Lung (tissue), 12 donors: Measurements from ENCODE around the gene GALNT16. TPM values are rescaled to one million over a fixed set of nuclear protein-coding genes. Genes with fewer than 3 reads are reported as not detected.
A peak's percentile ranks its signal among the peaks of the same experiment; 100 is the strongest.

Experiments used
- ATAC-seq: fragments of 200-7000 bp; cut with Tn5 transposase; one replicate; pipeline ENCODE4 v1.9.1; 2020; ENCODE audit warnings: moderate number of reproducible peaks; ENCODE audit not compliant: insufficient read depth, low FRiP score
- DNase-seq, 3 donors: peaks; one replicate each; pipeline ENCODE4 v3.0.0-alpha.2; 2013 to 2017
- H3K27ac ChIP-seq, 2 donors: one replicate each; pipeline ENCODE4 v1.5.1; 2013; ENCODE audit warnings: mild to moderate bottlenecking in 2 of 2, moderate library complexity in 2 of 2, control low read depth in 1 of 2, inconsistent platforms in 1 of 2, low read depth in 1 of 2, low read length in 1 of 2
- H3K27me3 ChIP-seq, 3 donors: one replicate each; pipeline ENCODE4 v1.5.1; 2013; ENCODE audit warnings: low read length in 2 of 3; ENCODE audit not compliant: control insufficient read depth in 3 of 3, insufficient read depth in 3 of 3
- H3K36me3 ChIP-seq, 4 donors: one replicate each; pipeline ENCODE4 v1.5.1; 2013; ENCODE audit warnings: low read length in 4 of 4, mild to moderate bottlenecking in 1 of 4, moderate library complexity in 1 of 4; ENCODE audit not compliant: control insufficient read depth in 4 of 4, insufficient read depth in 4 of 4
- H3K4me1 ChIP-seq, 5 donors: one replicate each; pipeline ENCODE4 v1.5.1; 2013; ENCODE audit warnings: low read length in 5 of 5, mild to moderate bottlenecking in 2 of 5, moderate library complexity in 1 of 5; ENCODE audit not compliant: control insufficient read depth in 5 of 5, insufficient read depth in 5 of 5
- H3K4me3 ChIP-seq: one replicate; pipeline ENCODE4 v1.5.1; 2013; ENCODE audit warnings: mild to moderate bottlenecking, control low read depth, moderate library complexity
- H3K9ac ChIP-seq, 2 donors: one replicate each; pipeline ENCODE4 v1.5.1; 2013; ENCODE audit warnings: low read length in 2 of 2, control low read depth in 1 of 2; ENCODE audit not compliant: insufficient read depth in 1 of 2
- H3K9me3 ChIP-seq, 4 donors: one replicate each; pipeline ENCODE4 v1.5.1; 2013; ENCODE audit warnings: low read length in 3 of 4, mild to moderate bottlenecking in 1 of 4, moderate library complexity in 1 of 4; ENCODE audit not compliant: control insufficient read depth in 4 of 4, insufficient read depth in 3 of 4
- WGBS, 2 donors: extraction: QIAGEN DNeasy Blood & Tissue Kit; methylation state at CpG; one replicate each; pipeline ENCODE4 v1.1.7; 2013; 5-methylcytosine and 5-hydroxymethylcytosine counted together
- polyA plus RNA-seq, 2 donors: library from polyadenylated mRNA; stranded (reverse); fragments of 200-250 nt; gene quantifications; one replicate each; pipeline ENCODE4 v1.2.1, GENCODE V29; 2013
- total RNA-seq, 2 donors: library from RNA; depleted of rRNA in 1 of 2; stranded (reverse); fragments of >200 nt in 1 of 2; gene quantifications; one replicate each; pipeline ENCODE4 v1.2.1, GENCODE V29; 2014 to 2021
- TF ChIP-seq, protein P1 (sequence below): IDR thresholded peaks from 2 replicates; pipeline ENCODE4 v1.5.1; 2012; ENCODE audit warnings: mild to moderate bottlenecking; ENCODE audit errors: control extremely low read depth, extremely low read depth
- donor health status: control.
- donor health status: control.
- donor health status: Bipolar disorder and iron deficiency.
- donor health status: healthy.
- donor health status: DM: yes; HTN: yes; CAD: no.

GALNT16 gene
- total and polyA plus RNA-seq, 4 donors = 0.27 to 4.1 (median 1.4) TPM

DNA sequence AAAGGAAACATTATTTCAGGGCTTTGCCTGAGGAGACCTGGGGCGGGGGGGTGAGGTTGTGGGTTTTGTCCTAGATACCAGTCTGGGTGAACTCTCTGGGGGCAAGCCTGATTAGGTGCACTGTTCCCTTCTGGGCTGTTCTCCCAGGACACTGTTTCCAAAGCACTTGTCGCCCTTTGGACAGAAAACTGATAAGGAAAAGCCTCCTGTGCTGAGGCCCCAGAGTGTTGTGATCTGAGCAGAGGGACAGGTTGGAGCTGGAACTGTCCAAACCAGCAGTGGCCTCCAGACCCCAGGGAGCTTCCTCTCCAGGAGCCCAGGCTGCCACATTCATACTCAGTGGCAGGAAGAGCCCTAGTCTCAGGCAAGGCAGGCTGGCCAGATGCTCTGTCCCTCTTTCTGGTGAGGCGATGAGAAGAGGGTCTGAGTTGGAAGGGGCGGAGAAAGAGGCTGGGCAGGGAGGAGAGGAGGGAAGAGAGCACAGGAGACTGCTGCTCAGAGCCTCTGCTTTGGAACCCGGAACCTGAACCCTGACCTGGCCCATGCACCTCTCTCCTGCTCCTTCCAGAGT lies 1.9 kb downstream of the GALNT16 start:
- Histone ChIP-seq H3K9me3 (no peaks in the 10 kb centered on the region), H3K4me1 (peaks cover 0 to 16% (median 11%) of the 10 kb centered on the region in 5 donors), H3K27ac (peak overlapping the region; percentile 26 to 65), H3K4me3 (no peak overlapping the region), H3K36me3 (no peaks in the 10 kb centered on the region), H3K9ac (no peak overlapping the region), H3K27me3 (peaks cover 0 to 26% (median 14%) of the 10 kb centered on the region in 3 donors)
- TF ChIP-seq, protein P1, sequence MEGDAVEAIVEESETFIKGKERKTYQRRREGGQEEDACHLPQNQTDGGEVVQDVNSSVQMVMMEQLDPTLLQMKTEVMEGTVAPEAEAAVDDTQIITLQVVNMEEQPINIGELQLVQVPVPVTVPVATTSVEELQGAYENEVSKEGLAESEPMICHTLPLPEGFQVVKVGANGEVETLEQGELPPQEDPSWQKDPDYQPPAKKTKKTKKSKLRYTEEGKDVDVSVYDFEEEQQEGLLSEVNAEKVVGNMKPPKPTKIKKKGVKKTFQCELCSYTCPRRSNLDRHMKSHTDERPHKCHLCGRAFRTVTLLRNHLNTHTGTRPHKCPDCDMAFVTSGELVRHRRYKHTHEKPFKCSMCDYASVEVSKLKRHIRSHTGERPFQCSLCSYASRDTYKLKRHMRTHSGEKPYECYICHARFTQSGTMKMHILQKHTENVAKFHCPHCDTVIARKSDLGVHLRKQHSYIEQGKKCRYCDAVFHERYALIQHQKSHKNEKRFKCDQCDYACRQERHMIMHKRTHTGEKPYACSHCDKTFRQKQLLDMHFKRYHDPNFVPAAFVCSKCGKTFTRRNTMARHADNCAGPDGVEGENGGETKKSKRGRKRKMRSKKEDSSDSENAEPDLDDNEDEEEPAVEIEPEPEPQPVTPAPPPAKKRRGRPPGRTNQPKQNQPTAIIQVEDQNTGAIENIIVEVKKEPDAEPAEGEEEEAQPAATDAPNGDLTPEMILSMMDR = no peak
- DNase-seq (no peak), ATAC-seq (no peak)
- 50 to 51% methylated on average over 4 to 5 of the region's 5 CpGs for WGBS, 2 donors

DNA sequence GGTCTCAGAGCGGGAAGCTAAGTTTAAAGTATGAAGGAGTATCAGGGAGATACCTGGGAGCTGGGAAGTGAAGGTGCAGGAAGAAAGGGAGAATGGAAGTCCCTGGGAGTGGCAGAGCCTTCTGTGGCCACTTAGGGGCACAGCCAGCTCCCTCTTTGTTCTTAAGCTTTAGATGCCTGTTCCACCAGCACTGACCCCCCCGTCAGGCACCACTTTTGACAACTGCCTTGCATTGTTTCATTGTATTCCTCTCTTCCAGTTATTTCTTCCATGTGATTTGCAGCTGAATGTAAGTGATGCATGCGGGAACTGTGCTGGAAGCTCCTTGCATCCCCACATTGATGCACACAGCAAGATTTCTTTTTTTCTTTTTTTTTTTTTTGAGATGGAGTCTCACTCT lies 2.6 kb downstream of the GALNT16 start:
- no peak overlapping the region for H3K4me3 ChIP-seq
- no peak for DNase-seq
- 75 to 76% methylated on average over 3 of the region's 3 CpGs for WGBS, 2 donors
- H3K4me1 ChIP-seq = peaks cover 3 to 16% (median 11%) of the 10 kb centered on the region in 5 donors
- H3K27me3 ChIP-seq = peaks cover 0 to 22% (median 14%) of the 10 kb centered on the region in 3 donors
- no peak for ATAC-seq
- no peaks in the 10 kb centered on the region for H3K9me3 ChIP-seq
- no peak overlapping the region for H3K9ac ChIP-seq
- H3K36me3 ChIP-seq = no peaks in the 10 kb centered on the region
- no peak overlapping the region for H3K27ac ChIP-seq
- TF ChIP-seq, protein P1 = no peak

DNA sequence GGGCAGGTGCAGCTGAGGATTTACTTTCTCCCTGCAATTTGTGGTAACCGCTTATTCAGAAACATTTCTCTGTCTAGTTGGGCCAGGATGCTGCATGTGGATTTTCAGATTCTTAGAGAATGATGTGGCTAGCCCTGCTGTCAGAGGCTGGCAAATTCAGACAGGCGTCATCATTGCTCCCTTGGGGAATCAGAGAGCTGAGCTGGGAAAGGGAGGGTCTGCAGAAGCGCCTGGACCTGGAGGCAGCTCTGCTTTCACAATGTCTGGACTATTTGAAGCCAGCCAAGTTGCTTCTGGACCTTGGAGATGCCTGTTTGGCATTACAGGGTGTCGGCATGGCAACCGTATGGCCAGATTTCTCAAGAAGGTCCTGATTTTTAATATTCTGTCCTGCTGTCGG lies 3.4 kb downstream of the GALNT16 start:
- H3K4me3 ChIP-seq = no peak overlapping the region
- peaks cover 3 to 16% (median 12%) of the 10 kb centered on the region in 5 donors for H3K4me1 ChIP-seq
- DNase-seq (no peak), ATAC-seq (peak; percentile 58)
- TF ChIP-seq, protein P1 = no peak
- no peak overlapping the region for H3K27ac ChIP-seq
- no peak overlapping the region for H3K9ac ChIP-seq
- WGBS, 2 donors = 81 to 82% methylated on average over 6 of the region's 6 CpGs
- H3K27me3 ChIP-seq = peaks cover 0 to 20% (median 12%) of the 10 kb centered on the region in 3 donors
- no peaks in the 10 kb centered on the region for H3K9me3 ChIP-seq
- no peaks in the 10 kb centered on the region for H3K36me3 ChIP-seq

DNA sequence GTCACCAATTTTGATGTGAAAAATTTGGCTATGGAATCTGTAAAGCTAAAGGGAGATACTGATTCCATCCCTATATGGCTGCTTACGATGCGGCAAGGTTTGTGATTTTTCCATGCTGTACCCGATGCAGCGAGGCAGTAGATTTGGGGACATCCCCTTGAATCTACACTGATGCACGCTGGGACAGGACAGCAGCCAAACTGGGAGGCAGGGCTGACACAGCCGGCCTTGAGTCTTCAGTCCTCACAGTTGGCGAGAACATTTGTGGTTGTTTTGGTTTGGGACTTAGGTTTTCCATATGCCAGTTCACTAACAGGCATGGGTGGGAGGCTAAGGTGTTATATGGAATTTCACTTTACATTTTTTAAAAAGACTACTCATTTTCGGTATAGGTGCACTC lies 3.8 kb downstream of the GALNT16 start:
- WGBS, 2 donors = 81 to 84% methylated on average over 8 of the region's 8 CpGs
- no peaks in the 10 kb centered on the region for H3K36me3 ChIP-seq
- peaks cover 0 to 16% (median 8%) of the 10 kb centered on the region in 3 donors for H3K27me3 ChIP-seq

More for the DNA sequence above, 3.8 kb downstream of the GALNT16 start:
- H3K4me3 ChIP-seq = no peak overlapping the region
- ATAC-seq (no peak), DNase-seq (no peak)
- H3K4me1 ChIP-seq = peaks cover 3 to 16% (median 12%) of the 10 kb centered on the region in 5 donors
- TF ChIP-seq, protein P1 = no peak
- no peak overlapping the region for H3K27ac ChIP-seq
- no peak overlapping the region for H3K9ac ChIP-seq
- H3K9me3 ChIP-seq = no peaks in the 10 kb centered on the region
